ENCODE results near the gene DSCAM.
A peak's percentile ranks its signal among the peaks of the same experiment; 100 is the strongest.
"Not testable (repeated sequence)": the region's sequence is repeated elsewhere in the genome, so short reads cannot be mapped to it uniquely, and the experiment has no call there.

The DSCAM gene

DNA sequence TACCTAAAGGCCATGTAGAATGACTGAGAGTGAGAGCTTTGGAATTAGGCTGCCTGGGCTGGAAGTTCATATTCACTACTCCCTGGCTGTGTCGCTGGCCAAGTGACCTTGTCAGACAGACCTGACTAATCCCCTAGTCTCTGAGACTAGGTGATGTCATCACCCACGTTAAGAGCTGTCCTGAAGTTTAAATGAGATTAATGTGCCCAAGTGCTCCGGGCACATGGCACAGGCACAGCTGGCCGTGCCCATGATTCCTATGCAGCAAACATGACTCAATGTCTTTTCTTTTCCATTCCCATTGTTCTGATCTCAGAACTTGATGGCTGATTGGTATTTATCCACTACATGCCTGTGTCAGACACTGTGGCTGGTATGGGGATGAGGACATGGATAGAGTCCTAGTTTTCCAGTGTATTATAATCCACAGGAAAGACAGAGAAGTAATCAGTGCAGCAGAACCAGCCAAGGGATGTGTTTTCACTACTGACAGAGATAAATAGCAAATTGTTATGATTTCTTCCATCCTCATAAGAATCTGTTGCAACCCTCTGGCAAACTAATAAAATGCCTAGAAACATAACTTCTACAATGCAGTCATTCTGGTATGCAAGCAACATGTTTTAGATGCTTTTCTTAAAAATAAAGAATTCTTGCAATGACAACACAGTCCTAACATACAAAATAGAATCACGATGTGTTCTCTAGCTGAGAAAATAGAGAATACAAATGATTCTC, 798.8 kb downstream of the DSCAM start:
- Mint-ChIP-seq H3K27me3 (no peaks in the 10 kb centered on the region), H3K4me3 (no peak overlapping the region), H3K27ac (no peak overlapping the region), H3K4me1 (no peaks in the 10 kb centered on the region), H3K9me3 (peaks cover 0 to 3% of the 10 kb centered on the region in 2 donors), H3K36me3 (no peaks in the 10 kb centered on the region)
- ATAC-seq (replicated peaks) (no peak), DNase-seq (no peak)

- DNase-seq (no peak), ATAC-seq (replicated peaks) (no peak)
- Mint-ChIP-seq H3K9me3 (peaks cover 0 to 3% of the 10 kb centered on the region in 2 donors), H3K4me3 (no peak overlapping the region), H3K27ac (no peak overlapping the region), H3K27me3 (no peaks in the 10 kb centered on the region), H3K4me1 (no peaks in the 10 kb centered on the region), H3K36me3 (no peaks in the 10 kb centered on the region)
Measured at GRCh38 chr21:40047211-40047610, 799.7 kb downstream of the DSCAM start.

GRCh38 chr21:40043866-40044265, 803.1 kb downstream of the DSCAM start:
- no peaks in the 10 kb centered on the region for H3K4me1 Mint-ChIP-seq
- ATAC-seq (replicated peaks): no peak
- H3K27me3 Mint-ChIP-seq: no peaks in the 10 kb centered on the region
- H3K4me3 Mint-ChIP-seq: no peak overlapping the region
- DNase-seq: no peak
- H3K9me3 Mint-ChIP-seq: peaks cover 0 to 3% of the 10 kb centered on the region in 2 donors
- peak overlapping the region; percentile 60 for H3K27ac Mint-ChIP-seq
- H3K36me3 Mint-ChIP-seq: no peaks in the 10 kb centered on the region

- Mint-ChIP-seq H3K4me3 (no peak overlapping the region), H3K9me3 (peaks cover 0 to 3% of the 10 kb centered on the region in 2 donors), H3K4me1 (no peaks in the 10 kb centered on the region), H3K27ac (no peak overlapping the region), H3K27me3 (no peaks in the 10 kb centered on the region), H3K36me3 (no peaks in the 10 kb centered on the region)
- ATAC-seq (replicated peaks): no peak
- no peak for DNase-seq
Measured at GRCh38 chr21:40043423-40043822, 803.5 kb downstream of the DSCAM start.

DNA sequence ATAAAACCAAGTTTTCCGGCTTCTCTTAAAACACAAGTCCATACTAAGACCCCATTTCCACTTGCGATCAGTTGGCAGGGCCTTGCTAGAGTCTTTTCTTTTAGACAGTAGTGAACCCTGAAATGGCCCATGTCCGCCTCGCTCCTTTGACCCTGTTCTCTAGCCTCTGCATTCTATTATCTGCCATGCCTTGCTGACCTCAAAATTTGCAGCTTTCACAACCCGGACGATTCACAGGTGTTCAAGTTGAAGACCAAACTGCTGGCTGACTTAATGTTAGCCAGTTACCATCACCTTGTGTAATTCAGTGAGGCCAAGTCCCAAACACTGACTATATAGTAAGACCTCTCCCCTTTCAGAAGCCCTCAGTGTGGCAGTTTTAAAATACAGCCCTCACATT, 805.5 kb downstream of the DSCAM start:
- DNase-seq: no peak

GRCh38 chr21:40033156-40033782, 813.7 kb downstream of the DSCAM start:
- peaks cover 2 to 12% of the 10 kb centered on the region in 2 donors for H3K9me3 Mint-ChIP-seq
- H3K4me3 Mint-ChIP-seq; ATAC-seq (replicated peaks); H3K36me3 Mint-ChIP-seq; H3K27me3 Mint-ChIP-seq; H3K4me1 Mint-ChIP-seq; DNase-seq; H3K27ac Mint-ChIP-seq: not testable (repeated sequence)

More for the DNA sequence above, 805.5 kb downstream of the DSCAM start:
- no peak overlapping the region for H3K27ac Mint-ChIP-seq
- H3K4me1 Mint-ChIP-seq: no peaks in the 10 kb centered on the region
- H3K36me3 Mint-ChIP-seq: no peaks in the 10 kb centered on the region
- ATAC-seq (replicated peaks): no peak
- H3K9me3 Mint-ChIP-seq: peaks cover 0 to 3% of the 10 kb centered on the region in 2 donors
- no peaks in the 10 kb centered on the region for H3K27me3 Mint-ChIP-seq
- no peak overlapping the region for H3K4me3 Mint-ChIP-seq

DNA sequence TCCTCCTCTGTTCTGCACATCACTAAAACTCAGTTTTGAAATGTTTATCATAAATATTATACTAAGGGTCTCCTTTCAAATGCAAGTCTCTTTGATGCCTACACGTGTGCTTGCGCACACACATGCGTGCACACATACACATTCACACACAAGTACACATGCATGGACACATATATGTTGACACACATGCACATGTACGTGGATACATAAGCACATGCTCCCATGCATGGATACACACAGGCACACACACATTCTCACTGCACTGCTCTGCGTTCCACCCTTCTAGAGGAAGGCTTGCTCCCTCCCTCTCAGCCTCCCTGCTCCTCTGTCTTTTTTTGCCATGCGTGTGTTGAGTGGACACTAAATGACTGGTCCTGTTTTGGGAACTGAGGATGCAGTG, 817.1 kb downstream of the DSCAM start:
- H3K27me3 Mint-ChIP-seq: no peaks in the 10 kb centered on the region
- H3K9me3 Mint-ChIP-seq: peaks cover 0 to 12% of the 10 kb centered on the region in 2 donors
- ATAC-seq (replicated peaks): no peak
- no peak overlapping the region for H3K27ac Mint-ChIP-seq
- no peaks in the 10 kb centered on the region for H3K36me3 Mint-ChIP-seq
- H3K4me1 Mint-ChIP-seq: no peaks in the 10 kb centered on the region
- H3K4me3 Mint-ChIP-seq: no peak overlapping the region
- no peak for DNase-seq

DNA sequence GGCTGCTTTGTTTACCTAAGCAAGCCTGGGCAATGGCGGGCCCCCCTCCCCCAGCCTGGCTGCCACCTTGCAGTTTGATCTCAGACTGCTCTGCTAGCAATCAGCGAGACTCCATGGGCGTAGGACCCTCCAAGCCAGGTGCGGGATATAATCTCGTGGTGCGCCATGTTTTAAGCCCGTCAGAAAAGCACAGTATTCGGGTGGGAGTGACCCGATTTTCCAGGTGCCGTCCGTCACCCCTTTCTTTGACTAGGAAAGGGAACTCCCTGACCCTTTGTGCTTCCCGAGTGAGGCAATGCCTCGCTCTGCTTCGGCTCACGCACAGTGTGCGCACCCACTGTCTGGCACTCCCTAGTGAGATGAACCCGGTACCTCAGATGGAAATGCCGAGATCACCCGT, 818.6 kb downstream of the DSCAM start:
- H3K9me3 Mint-ChIP-seq: peaks cover 0 to 12% of the 10 kb centered on the region in 2 donors
- H3K4me3 Mint-ChIP-seq; ATAC-seq (replicated peaks); H3K27ac Mint-ChIP-seq; H3K27me3 Mint-ChIP-seq; H3K4me1 Mint-ChIP-seq; H3K36me3 Mint-ChIP-seq; DNase-seq: not testable (repeated sequence)

- H3K27me3 Mint-ChIP-seq: no peaks in the 10 kb centered on the region
- H3K36me3 Mint-ChIP-seq: no peaks in the 10 kb centered on the region
- no peak overlapping the region for H3K4me3 Mint-ChIP-seq
- H3K27ac Mint-ChIP-seq: peak overlapping the region; percentile 39
- H3K9me3 Mint-ChIP-seq: peaks cover 9 to 11% of the 10 kb centered on the region in 2 donors
- ATAC-seq (replicated peaks) (no peak), DNase-seq (no peak)
- H3K4me1 Mint-ChIP-seq: no peaks in the 10 kb centered on the region
Measured at GRCh38 chr21:40021558-40022351, 825.2 kb downstream of the DSCAM start.

- DNase-seq (no peak), ATAC-seq (replicated peaks) (no peak)
- no peak overlapping the region for H3K4me3 Mint-ChIP-seq
- H3K9me3 Mint-ChIP-seq: peaks cover 9 to 11% of the 10 kb centered on the region in 2 donors
- no peak overlapping the region for H3K27ac Mint-ChIP-seq
- no peaks in the 10 kb centered on the region for H3K27me3 Mint-ChIP-seq
- no peaks in the 10 kb centered on the region for H3K36me3 Mint-ChIP-seq
- H3K4me1 Mint-ChIP-seq: no peaks in the 10 kb centered on the region
Measured at GRCh38 chr21:40020651-40021050, 826.3 kb downstream of the DSCAM start.

- Mint-ChIP-seq H3K36me3 (no peaks in the 10 kb centered on the region), H3K27me3 (no peaks in the 10 kb centered on the region), H3K9me3 (peaks cover 15 to 16% of the 10 kb centered on the region in 2 donors), H3K4me1 (no peaks in the 10 kb centered on the region), H3K4me3 (no peak overlapping the region), H3K27ac (no peak overlapping the region)
- ATAC-seq (replicated peaks) (no peak), DNase-seq (no peak)
Measured at GRCh38 chr21:40018871-40019475, 828.0 kb downstream of the DSCAM start.

GRCh38 chr21:40016667-40017066, 830.3 kb downstream of the DSCAM start:
- no peak overlapping the region for H3K27ac Mint-ChIP-seq
- no peaks in the 10 kb centered on the region for H3K4me1 Mint-ChIP-seq
- H3K9me3 Mint-ChIP-seq: peaks cover 15 to 16% of the 10 kb centered on the region in 2 donors
- no peak for ATAC-seq (replicated peaks)
- no peaks in the 10 kb centered on the region for H3K36me3 Mint-ChIP-seq
- no peak overlapping the region for H3K4me3 Mint-ChIP-seq
- H3K27me3 Mint-ChIP-seq: no peaks in the 10 kb centered on the region
- DNase-seq: no peak

DNA sequence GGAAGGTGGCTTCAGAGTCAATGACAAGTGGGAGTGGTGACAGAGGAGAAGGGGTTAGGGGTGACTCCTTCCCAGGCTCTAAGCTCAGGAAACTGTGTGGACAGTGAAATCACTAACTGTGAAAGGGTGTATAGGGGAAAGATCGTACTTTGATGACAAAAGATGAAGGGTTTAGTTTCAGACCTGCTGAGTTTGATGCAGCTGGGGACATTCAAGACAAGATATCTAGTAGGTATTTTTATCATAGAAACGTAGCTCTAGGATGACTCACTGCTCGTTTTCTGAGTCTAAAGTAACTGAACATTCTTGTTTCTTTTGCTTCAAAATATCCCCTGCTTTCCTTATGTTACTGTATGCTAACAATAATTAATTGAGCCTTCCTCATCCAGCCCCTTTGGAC, 830.7 kb downstream of the DSCAM start:
- H3K9me3 Mint-ChIP-seq: peaks cover 15 to 16% of the 10 kb centered on the region in 2 donors
- no peaks in the 10 kb centered on the region for H3K27me3 Mint-ChIP-seq
- DNase-seq (no peak), ATAC-seq (replicated peaks) (no peak)
- H3K4me3 Mint-ChIP-seq: no peak overlapping the region
- no peaks in the 10 kb centered on the region for H3K4me1 Mint-ChIP-seq
- H3K36me3 Mint-ChIP-seq: no peaks in the 10 kb centered on the region
- H3K27ac Mint-ChIP-seq: no peak overlapping the region

DNA sequence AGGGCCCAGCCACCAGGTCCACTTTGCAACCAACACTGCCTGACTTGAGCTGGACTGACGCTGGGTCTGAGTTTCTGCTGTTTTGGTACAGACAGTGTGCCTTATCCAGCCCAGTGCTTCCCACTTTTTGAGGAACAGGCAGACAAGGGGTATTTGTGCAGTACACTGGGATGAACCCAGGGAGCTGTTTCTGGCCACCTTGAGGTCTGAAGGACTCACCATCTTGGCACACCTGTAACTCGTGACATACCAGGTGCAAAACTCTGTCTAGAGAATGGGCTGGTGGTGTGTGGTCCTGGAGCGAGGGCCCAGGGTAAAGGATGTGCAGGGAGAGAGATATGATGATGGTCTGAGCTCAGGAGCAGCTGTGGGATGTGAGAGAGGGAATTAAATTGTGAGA, 831.1 kb downstream of the DSCAM start:
- Mint-ChIP-seq H3K27me3 (no peaks in the 10 kb centered on the region), H3K4me1 (no peaks in the 10 kb centered on the region), H3K9me3 (peaks cover 15% of the 10 kb centered on the region in 2 donors), H3K36me3 (no peaks in the 10 kb centered on the region), H3K4me3 (no peak overlapping the region), H3K27ac (no peak overlapping the region)
- ATAC-seq (replicated peaks): no peak
- DNase-seq: no peak

All from stimulated activated naive B cell treated with anti-CD40 and anti-IgM and Interleukin-4, amounts not matched to agents 10 μg/mL and 1 μg/mL and 100 μg/mL, for 72 hours (primary cell).